Pancreas (tissue), 10 donors: Measurements from ENCODE around the gene HPX. TPM values are rescaled to one million over a fixed set of nuclear protein-coding genes. Genes with fewer than 3 reads are reported as not detected.

Experiments used
- ATAC-seq, 4 donors: fragments of 200-7000 bp; cut with Tn5 transposase; one replicate each; pipeline versions ENCODE4 v1.8.0 to v1.9.1; 2020; ENCODE audit warnings: mild to moderate bottlenecking in 4 of 4, moderate library complexity in 4 of 4
- DNase-seq, 6 donors: peaks; one replicate each; pipeline ENCODE4 v3.0.0-alpha.2; 2020
- FAIRE-seq: peaks from 2 replicates; lab custom pipeline; 2012; peaks lifted over from hg19 to GRCh38; lab: Jason Lieb, UNC
- H3K27ac ChIP-seq, 4 donors: fragments of 200-600 bp; sonication (generic); 1 replicate in 3 of 4; 2 replicates in 1 of 4; pipeline versions ENCODE4 v1.5.0 to v1.8.0; 2020
- H3K27me3 ChIP-seq, 4 donors: fragments of 200-600 bp; one replicate each; pipeline ENCODE4 v1.8.0; 2021
- H3K36me3 ChIP-seq, 3 donors: fragments of 200-600 bp; sonication (generic) in 1 of 3; one replicate each; pipeline versions ENCODE4 v1.5.0 to v1.8.0; 2020 to 2021
- H3K4me1 ChIP-seq, 3 donors: fragments of 200-600 bp; one replicate each; pipeline ENCODE4 v1.8.0; 2021
- H3K4me3 ChIP-seq, 4 donors: fragments of 200-600 bp; sonication (generic) in 2 of 4; one replicate each; pipeline versions ENCODE4 v1.5.0 to v1.8.0; 2020 to 2021
- H3K9me3 ChIP-seq, 4 donors: fragments of 200-600 bp; one replicate each; pipeline ENCODE4 v1.8.0; 2021
- CTCF ChIP-seq, 4 donors: fragments of 200-600 bp; sonication (generic) in 3 of 4; IDR thresholded peaks; one replicate each; pipeline versions ENCODE4 v1.5.0 to v1.8.0; 2021; ENCODE audit warnings: antibody characterized with exemption in 4 of 4
- WGBS, 2 donors: extraction: QIAGEN DNeasy Blood & Tissue Kit; methylation state at CpG; one replicate each; pipeline ENCODE4 v1.1.7; 2013; 5-methylcytosine and 5-hydroxymethylcytosine counted together
- intact Hi-C, 3 donors: fragments of 100-400 bp; cut with DNase I; formaldehyde crosslinking; loops; one replicate each; pipeline versions ENCODE4 v1.11.1 to v1.14.2; 2022
- polyA plus RNA-seq, 2 donors: library from polyadenylated mRNA; stranded (reverse); fragments of 200-250 nt; gene quantifications; one replicate each; pipeline ENCODE4 v1.2.3, GENCODE V29; 2013
- total RNA-seq, 6 donors: library from RNA; stranded (reverse); fragmentation: NEBNext Ultra II Directional in 4 of 6; extraction: Animal tissue kit (Norgen Biotek cat#: 25700) in 4 of 6; gene quantifications; one replicate each; pipeline versions ENCODE4 v1.2.1 to v1.2.4, GENCODE V29; 2021 to 2023
- donor health status: healthy with polysubstance abuse.
- donor health status: DM: no; HTN: no; CAD: no; lungs with moderate emphysema.
- donor health status: DM: no; HTN: no; CAD: no.
- donor health status: control.
- donor health status: control.
- donor health status: Bipolar disorder and iron deficiency.
- donor health status: DM: yes; HTN: yes; CAD: no.
- donor health status: DM: no; HTN: no; CAD: no.
- donor health status: DM: no; HTN: no; CAD: no.
- donor health status: DM: yes; HTN: yes; CAD: no.

The HPX gene
- total and polyA plus RNA-seq, 8 donors: 0.91 to 5.2 (median 2.9) TPM

- TF ChIP-seq CTCF (IDR thresholded peaks at IDR 0.05): peak; percentile 20 to 58 (median 54)
- no peak for FAIRE-seq
- no peaks in the 10 kb centered on the region for H3K4me1 ChIP-seq
- H3K4me3 ChIP-seq: no peak overlapping the region
- 0% methylated on average over 1 of the region's 1 CpG for WGBS, 2 donors
- no peaks in the 10 kb centered on the region for H3K9me3 ChIP-seq
- no peaks in the 10 kb centered on the region for H3K27me3 ChIP-seq
- no peak overlapping the region for H3K27ac ChIP-seq
- peak; percentile 65 to 91 (median 84) for ATAC-seq
- DNase-seq: peak in 4 of 6 donors; percentile 39 to 68 (median 48)
- no peaks in the 10 kb centered on the region for H3K36me3 ChIP-seq
- intact Hi-C loops: loop anchor here in 1 of 3 donors (5.0 kb wide), 2 partner anchors 57 to 63 kb away; no protein-coding TSS in a partner anchor
Measured at GRCh38 chr11:6438979-6439571, 1.7 kb downstream of the HPX start.

GRCh38 chr11:6437993-6438392 lies 2.8 kb downstream of the HPX start:
- intact Hi-C loops: loop anchor here in 1 of 3 donors (5.0 kb wide), 2 partner anchors 56 to 64 kb away; no protein-coding TSS in a partner anchor
- FAIRE-seq (no peak), ATAC-seq (peak in 2 of 4 donors; percentile 19 to 28), DNase-seq (no peak)
- no peaks in the 10 kb centered on the region for H3K27me3 ChIP-seq
- H3K36me3 ChIP-seq: no peaks in the 10 kb centered on the region
- no peak overlapping the region for H3K27ac ChIP-seq
- TF ChIP-seq CTCF (IDR thresholded peaks at IDR 0.05): no peak
- H3K4me1 ChIP-seq: no peaks in the 10 kb centered on the region
- no peak overlapping the region for H3K4me3 ChIP-seq
- WGBS, 2 donors: 53 to 61% methylated on average over 3 of the region's 3 CpGs
- H3K9me3 ChIP-seq: no peaks in the 10 kb centered on the region

- Histone ChIP-seq H3K4me1 (no peaks in the 10 kb centered on the region), H3K4me3 (no peak overlapping the region), H3K9me3 (no peaks in the 10 kb centered on the region), H3K27ac (no peak overlapping the region), H3K36me3 (no peaks in the 10 kb centered on the region), H3K27me3 (no peaks in the 10 kb centered on the region)
- TF ChIP-seq CTCF (IDR thresholded peaks at IDR 0.05): no peak
- FAIRE-seq (no peak), ATAC-seq (no peak), DNase-seq (no peak)
- 75 to 90% methylated on average over 12 of the region's 12 CpGs for WGBS, 2 donors
- intact Hi-C loops: loop anchor here in 1 of 3 donors (5.0 kb wide), 2 partner anchors 55 to 65 kb away; no protein-coding TSS in a partner anchor
Measured at GRCh38 chr11:6437423-6437822, 3.4 kb downstream of the HPX start.

- no peaks in the 10 kb centered on the region for H3K36me3 ChIP-seq
- DNase-seq (no peak), ATAC-seq (peak in 2 of 4 donors; percentile 62 to 69), FAIRE-seq (no peak)
- H3K4me3 ChIP-seq: no peak overlapping the region
- H3K4me1 ChIP-seq: no peaks in the 10 kb centered on the region
- 49 to 53% methylated on average over 5 of the region's 5 CpGs for WGBS, 2 donors
- H3K9me3 ChIP-seq: no peaks in the 10 kb centered on the region
- no peak overlapping the region for H3K27ac ChIP-seq
- intact Hi-C loops: no loop called here
- no peak for TF ChIP-seq CTCF (IDR thresholded peaks at IDR 0.05)
- H3K27me3 ChIP-seq: no peaks in the 10 kb centered on the region
Measured at GRCh38 chr11:6433998-6434660, 6.7 kb downstream of the HPX start.

- ATAC-seq: no peak
- Histone ChIP-seq H3K4me1 (no peaks in the 10 kb centered on the region), H3K36me3 (no peaks in the 10 kb centered on the region), H3K9me3 (no peaks in the 10 kb centered on the region), H3K27ac (no peak overlapping the region), H3K4me3 (no peak overlapping the region), H3K27me3 (no peaks in the 10 kb centered on the region)
- no peak for DNase-seq
- no peak for TF ChIP-seq CTCF (IDR thresholded peaks at IDR 0.05)
- FAIRE-seq: no peak
- WGBS, 2 donors: 92 to 94% methylated on average over 3 of the region's 3 CpGs
- intact Hi-C loops: no loop called here
Measured at GRCh38 chr11:6431861-6432260, 8.9 kb downstream of the HPX start.
